GM18502 (cell line): ENCODE measurements around the gene PGGHG.

Source experiments
- ATAC-seq: cut with Tn5 transposase; IDR thresholded peaks from one replicate; pipeline ENCODE4 v1.9.1; 2021; ENCODE audit warnings: mild to moderate bottlenecking; ENCODE audit not compliant: unreplicated experiment, poor library complexity

Gene PGGHG

DNA sequence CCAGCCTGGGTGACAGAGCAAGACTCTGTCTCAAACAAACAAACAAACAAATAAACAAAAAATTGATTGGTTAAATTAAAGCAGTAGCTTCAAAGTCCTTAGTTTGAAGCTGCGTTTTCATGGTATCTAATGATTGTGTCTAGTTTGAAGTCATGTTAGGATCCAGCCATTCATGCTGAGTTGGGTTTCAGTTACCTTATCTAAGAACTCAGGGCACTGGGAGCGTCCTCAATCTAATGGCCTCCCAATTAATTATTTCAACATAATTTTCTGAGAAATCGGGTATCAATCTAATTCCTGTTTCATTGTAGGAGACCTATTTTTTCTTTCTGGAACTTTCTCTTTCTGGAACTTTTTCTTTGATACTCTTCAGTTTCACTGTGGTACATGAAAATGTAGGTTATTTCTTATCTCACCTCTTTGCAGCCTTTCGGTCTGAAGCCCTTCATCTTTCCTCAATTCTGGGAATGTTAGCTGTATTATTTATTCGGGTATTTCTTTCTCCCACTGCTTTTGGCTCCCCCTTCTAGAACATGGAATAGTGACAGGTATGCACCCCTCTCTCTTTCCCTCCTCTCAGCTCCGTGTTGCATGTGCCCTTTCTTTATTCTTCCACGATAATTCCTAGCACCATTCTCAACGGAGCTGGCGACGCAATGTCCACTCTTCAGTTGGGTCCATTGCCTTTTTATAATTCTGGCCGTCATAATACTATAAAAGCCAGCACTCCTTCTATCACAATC lies 56.1 kb downstream of the PGGHG start:
- ATAC-seq: no peak
